Transverse colon (tissue), 4 donors: ENCODE results near the gene KRTAP5-9. TPM values are rescaled to one million over a fixed set of nuclear protein-coding genes. Genes with fewer than 3 reads are reported as not detected.
"Not testable (repeated sequence)": the region's sequence is repeated elsewhere in the genome, so short reads cannot be mapped to it uniquely, and the experiment has no call there.

ENCODE experiments used
- DNase-seq: peaks from one replicate; pipeline ENCODE4 v3.0.0-alpha.2; 2019
- H3K27ac ChIP-seq, 4 donors: fragments of 200-600 bp; sonication (generic); 2 replicates each; pipeline ENCODE4 v1.5.1; 2016 to 2018; ENCODE audit warnings: inconsistent platforms in 4 of 4
- H3K27me3 ChIP-seq: fragments of 200-600 bp; sonication (generic); 2 replicates; pipeline ENCODE4 v1.5.1; 2017; ENCODE audit warnings: inconsistent platforms
- H3K36me3 ChIP-seq, 4 donors: fragments of 200-600 bp; sonication (generic); 2 replicates each; pipeline ENCODE4 v1.5.1; 2017 to 2019; ENCODE audit warnings: inconsistent platforms in 4 of 4
- H3K4me1 ChIP-seq, 4 donors: fragments of 200-600 bp; sonication (generic); 2 replicates each; pipeline ENCODE4 v1.5.1; 2017 to 2020; ENCODE audit warnings: inconsistent platforms in 4 of 4
- H3K4me3 ChIP-seq, 4 donors: fragments of 200-600 bp; sonication (generic); 1 replicate in 1 of 4; 2 replicates in 3 of 4; pipeline versions ENCODE4 v1.5.1 to v1.6.1; 2017 to 2019; ENCODE audit warnings: inconsistent platforms in 4 of 4
- H3K9me3 ChIP-seq, 2 donors: fragments of 200-600 bp; sonication (generic); 2 replicates each; pipeline ENCODE4 v1.5.1; 2017 to 2019; ENCODE audit warnings: inconsistent platforms in 2 of 2
- EP300 ChIP-seq: sonication (generic); formaldehyde crosslinking; IDR thresholded peaks from one replicate; pipeline ENCODE4 v1.6.1; 2017; ENCODE audit warnings: antibody characterized with exemption, low read depth
- POLR2A ChIP-seq: fragments of 450-650 bp; IDR thresholded peaks from one replicate; pipeline ENCODE4 v1.6.1; 2016; ENCODE audit warnings: antibody characterized with exemption, mild to moderate bottlenecking, moderate library complexity
- POLR2AphosphoS5 ChIP-seq, 3 donors: sonication (generic); formaldehyde crosslinking; IDR thresholded peaks; one replicate each; pipeline ENCODE4 v1.6.1; 2016; ENCODE audit warnings: antibody characterized with exemption in 3 of 3
- WGBS, 2 donors: methylation state at CpG; one replicate each; pipeline ENCODE4 v1.1.5; 2018; ENCODE audit warnings: low coverage in 1 of 2; 5-methylcytosine and 5-hydroxymethylcytosine counted together
- in situ Hi-C, 4 donors: fragments of 200-750 bp; cut with MboI; loops; one replicate each; pipeline versions ENCODE4 v1.15.0 to v1.15.1; 2017; ENCODE audit warnings: low sequenced_read_pairs in 3 of 4, low pct_ligation_motif_present in 1 of 4, low pct_unique_long_range_greater_than_20kb in 1 of 4
- intact Hi-C: fragments of 100-400 bp; cut with DNase I; formaldehyde crosslinking; loops from one replicate; pipeline ENCODE4 v1.15.1; 2023; ENCODE audit warnings: low total_unique reads
- small RNA-seq, 4 donors: library from RNA; depleted of rRNA; stranded (forward); fragments of <200 nt; gene quantifications; one replicate each; pipeline ENCODE3, GENCODE V24; 2016
- total RNA-seq, 4 donors: library from RNA; depleted of rRNA; stranded (reverse); fragments of >200 nt; gene quantifications; one replicate each; pipeline ENCODE4 v1.1.0, GENCODE V29; 2016
- TF ChIP-seq, protein P1 (sequence below), 5 experiments: fragments of 200-600 bp in 3 of 5; fragments of 450-650 bp in 2 of 5; sonication (generic) in 3 of 5; IDR thresholded peaks; 1 replicate in 2 of 5; 2 replicates in 3 of 5; pipeline ENCODE4 v1.5.1; 2016 to 2017; ENCODE audit warnings: antibody characterized with exemption in 5 of 5, inconsistent platforms in 3 of 5, mild to moderate bottlenecking in 2 of 5, moderate library complexity in 1 of 5

The KRTAP5-9 gene
- total RNA-seq, 4 donors from 2014 or later, result 0.41 to 0.79 TPM; not detected in 2

DNA sequence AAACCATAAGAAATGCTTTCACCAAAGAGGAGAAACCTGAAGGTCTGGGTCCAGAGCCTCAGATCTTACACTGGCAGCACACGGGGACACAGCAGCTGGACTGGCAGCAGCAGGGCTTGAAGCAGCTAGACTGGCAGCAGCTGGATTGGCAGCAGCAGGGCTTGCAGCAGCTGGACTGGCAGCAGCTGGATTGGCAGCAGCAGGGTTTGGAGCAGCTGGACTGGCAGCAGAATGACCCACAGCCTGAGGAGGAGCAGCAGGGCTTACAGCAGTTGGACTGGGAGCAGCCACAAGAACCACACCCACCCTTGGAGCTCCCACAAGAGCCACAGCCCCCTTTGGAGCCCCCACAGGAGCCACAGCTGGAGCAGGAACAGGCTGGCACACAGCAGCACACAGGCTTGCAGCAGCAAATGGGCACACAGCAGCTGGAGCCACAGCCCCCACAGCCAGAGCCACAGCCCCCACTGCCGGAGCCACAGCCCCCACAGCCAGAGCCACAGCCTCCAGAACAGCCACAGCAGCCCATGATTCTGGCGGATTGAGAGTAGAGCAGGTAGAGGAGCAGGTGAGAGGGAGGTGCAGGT, 34.2 kb downstream of the KRTAP5-9 start, which contains the start of gene KRTAP5-11:
Gene KRTAP5-11 (minus strand): TSS at position 567 of the 587 bp plus-strand sequence. CDS start 38 bp downstream, at position 529.
- Histone ChIP-seq H3K27ac (no peak within 1 kb of the TSS), H3K4me3 (no peak within 1 kb of the TSS), H3K4me1 (peaks cover 0 to 7% (median 0%) of the 10 kb centered on the region in 4 donors), H3K27me3 (no peaks in the 10 kb centered on the region), H3K36me3 (no peaks in the 10 kb centered on the region), H3K9me3 (no peaks in the 10 kb centered on the region)
- intact Hi-C loops, result no loop called here
- in situ Hi-C loops, result no loop called here
- DNase-seq, result no peak
- WGBS, 2 donors, result 51% methylated on average over 3 of the region's 3 CpGs; no CpG with 5 or more reads in 1 of the 2 donors
- TF ChIP-seq POLR2A (no peak), POLR2AphosphoS5 (IDR thresholded peaks at IDR 0.05) (no peak), EP300 (no peak)
- TF ChIP-seq, protein P1, sequence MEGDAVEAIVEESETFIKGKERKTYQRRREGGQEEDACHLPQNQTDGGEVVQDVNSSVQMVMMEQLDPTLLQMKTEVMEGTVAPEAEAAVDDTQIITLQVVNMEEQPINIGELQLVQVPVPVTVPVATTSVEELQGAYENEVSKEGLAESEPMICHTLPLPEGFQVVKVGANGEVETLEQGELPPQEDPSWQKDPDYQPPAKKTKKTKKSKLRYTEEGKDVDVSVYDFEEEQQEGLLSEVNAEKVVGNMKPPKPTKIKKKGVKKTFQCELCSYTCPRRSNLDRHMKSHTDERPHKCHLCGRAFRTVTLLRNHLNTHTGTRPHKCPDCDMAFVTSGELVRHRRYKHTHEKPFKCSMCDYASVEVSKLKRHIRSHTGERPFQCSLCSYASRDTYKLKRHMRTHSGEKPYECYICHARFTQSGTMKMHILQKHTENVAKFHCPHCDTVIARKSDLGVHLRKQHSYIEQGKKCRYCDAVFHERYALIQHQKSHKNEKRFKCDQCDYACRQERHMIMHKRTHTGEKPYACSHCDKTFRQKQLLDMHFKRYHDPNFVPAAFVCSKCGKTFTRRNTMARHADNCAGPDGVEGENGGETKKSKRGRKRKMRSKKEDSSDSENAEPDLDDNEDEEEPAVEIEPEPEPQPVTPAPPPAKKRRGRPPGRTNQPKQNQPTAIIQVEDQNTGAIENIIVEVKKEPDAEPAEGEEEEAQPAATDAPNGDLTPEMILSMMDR (IDR thresholded peaks at IDR 0.05), result no peak

GRCh38 chr11:71582969-71583368, 34.7 kb downstream of the KRTAP5-9 start:
- in situ Hi-C loops, H3K27ac ChIP-seq, H3K4me1 ChIP-seq, H3K36me3 ChIP-seq, H3K9me3 ChIP-seq, intact Hi-C loops, DNase-seq, H3K4me3 ChIP-seq, H3K27me3 ChIP-seq: not testable (repeated sequence)
- WGBS, 2 donors, result 80 to 100% methylated on average over 1 to 2 of the region's 2 CpGs

DNA sequence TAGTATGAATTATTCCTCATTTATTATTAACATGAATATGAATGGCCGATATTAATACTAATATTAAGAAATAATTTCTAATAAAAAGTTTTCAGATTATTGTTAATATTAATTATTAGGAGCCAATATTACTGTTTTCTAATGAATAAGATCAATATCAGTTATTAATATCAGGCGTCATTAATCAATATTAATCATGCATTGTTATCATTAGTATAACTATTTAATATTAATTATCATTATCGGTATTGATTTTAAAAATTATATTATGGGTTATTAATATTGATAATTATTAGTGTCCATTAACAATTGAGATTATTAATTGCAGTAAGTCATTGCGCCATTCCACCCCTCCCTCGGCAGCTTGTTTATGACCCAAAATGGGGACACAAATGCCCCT, 37.5 kb downstream of the KRTAP5-9 start:
- H3K36me3 ChIP-seq, intact Hi-C loops, H3K27me3 ChIP-seq, H3K9me3 ChIP-seq, in situ Hi-C loops, H3K4me3 ChIP-seq, H3K4me1 ChIP-seq, H3K27ac ChIP-seq, DNase-seq: not testable (repeated sequence)
- 83 to 87% methylated on average over 5 of the region's 5 CpGs for WGBS, 2 donors

- H3K4me3 ChIP-seq, DNase-seq, H3K27ac ChIP-seq, H3K36me3 ChIP-seq, H3K27me3 ChIP-seq, in situ Hi-C loops, H3K9me3 ChIP-seq, intact Hi-C loops, H3K4me1 ChIP-seq: not testable (repeated sequence)
- 37% methylated on average over 4 of the region's 4 CpGs; no CpG with 5 or more reads in 1 of the 2 donors for WGBS, 2 donors
Observed at GRCh38 chr11:71588314-71588713, 40.1 kb downstream of the KRTAP5-9 start.

DNA sequence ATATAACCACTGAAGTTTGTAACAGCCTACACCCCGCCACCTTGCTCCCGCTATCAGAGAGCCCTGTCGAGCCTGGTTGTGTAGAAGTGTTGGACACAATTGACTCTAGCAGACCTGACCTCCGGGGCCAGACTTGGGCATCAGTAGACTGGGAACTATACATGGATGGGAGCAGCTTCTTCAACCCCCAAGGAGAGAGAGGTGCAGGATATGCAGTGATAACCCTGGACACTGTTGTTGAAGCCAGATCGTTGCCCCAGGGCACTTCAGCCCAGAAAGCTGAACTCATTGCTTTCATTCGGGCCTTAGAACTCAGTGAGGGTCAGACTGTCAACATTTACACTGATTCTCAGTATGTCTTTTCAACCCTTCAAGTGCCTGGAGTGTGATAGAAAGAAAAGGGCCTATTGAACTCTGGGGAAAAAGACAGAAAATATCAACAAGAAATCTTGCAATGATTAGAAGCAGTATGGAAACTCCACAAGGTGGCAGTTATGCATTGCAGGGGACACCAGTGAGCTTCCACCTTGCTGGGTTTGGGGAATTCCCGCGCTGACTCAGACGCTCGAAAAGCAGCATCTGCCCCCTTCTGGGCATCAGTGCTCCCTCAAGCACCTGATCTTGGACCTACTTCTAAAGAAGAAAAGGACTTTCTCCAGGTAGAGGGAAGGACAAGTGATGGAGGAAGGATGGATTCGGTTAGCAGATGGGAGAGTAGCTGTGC, 40.8 kb downstream of the KRTAP5-9 start:
- in situ Hi-C loops, H3K4me1 ChIP-seq, H3K27ac ChIP-seq, H3K4me3 ChIP-seq, H3K27me3 ChIP-seq, DNase-seq, H3K36me3 ChIP-seq, intact Hi-C loops, H3K9me3 ChIP-seq: not testable (repeated sequence)
- 52% methylated on average over 11 of the region's 11 CpGs; no CpG with 5 or more reads in 1 of the 2 donors for WGBS, 2 donors

GRCh38 chr11:71589546-71589920, 41.3 kb downstream of the KRTAP5-9 start:
- not testable (repeated sequence) for DNase-seq, H3K27ac ChIP-seq

More at GRCh38 chr11:71589546-71589920, 41.3 kb downstream of the KRTAP5-9 start:
- H3K27me3 ChIP-seq, in situ Hi-C loops, H3K4me1 ChIP-seq, H3K9me3 ChIP-seq, H3K4me3 ChIP-seq, intact Hi-C loops, H3K36me3 ChIP-seq: not testable (repeated sequence)
- WGBS, 2 donors, result 46 to 50% methylated on average over 1 to 8 of the region's 8 CpGs

Small RNAs within 50 kb of the gene (small RNA-seq; reads per million reads assigned to genes)
- gene AP000867.1 (0 reads per million in 4 donors), gene KRTAP5-14P (0 reads per million in 4 donors)

Other genes starting within 250 kb of the KRTAP5-9 start
- gene DHCR7, start 100.0 kb upstream of the KRTAP5-9 start, total RNA-seq, result 10 to 100 TPM in 3 of 4 donors, 1 to 10 TPM in 1; 5.6 to 76.7 (median 31.5) TPM
- 100 to 1,000 TPM; 144 to 271 (median 195) TPM for gene NADSYN1, start 95.2 kb upstream of the KRTAP5-9 start, total RNA-seq
- gene KRTAP5-7, start 21.2 kb upstream of the KRTAP5-9 start, total RNA-seq, result 1 to 10 TPM in 2 of 4 donors, under 1 TPM in 1, not detected in 1; 0.41 to 4.5 (median 1.3) TPM
- 1 to 10 TPM in 1 of 4 donors, under 1 TPM in 2, not detected in 1; 0.41 to 3.2 (median 0.48) TPM for gene KRTAP5-8, start 10.4 kb upstream of the KRTAP5-9 start, total RNA-seq
- 1 to 10 TPM in 1 of 4 donors, not detected in 3; 1.8 TPM for gene KRTAP5-10, start 17.1 kb downstream of the KRTAP5-9 start, total RNA-seq
- gene KRTAP5-11, start 34.5 kb downstream of the KRTAP5-9 start, total RNA-seq, result not detected